Tibial nerve (tissue), 4 donors: ENCODE measurements around the gene KASH5. TPM values are rescaled to one million over a fixed set of nuclear protein-coding genes. Genes with fewer than 3 reads are reported as not detected.

ENCODE experiments used
- DNase-seq, 2 donors: peaks; one replicate each; pipeline ENCODE4 v3.0.0-alpha.2; 2019; ENCODE audit warnings: low spot score in 2 of 2
- H3K27ac ChIP-seq, 4 donors: fragments of 200-600 bp; sonication (generic) in 3 of 4; one replicate each; pipeline ENCODE4 v1.5.1; 2017 to 2019; ENCODE audit warnings: mild to moderate bottlenecking in 1 of 4
- H3K27me3 ChIP-seq, 2 donors: fragments of 200-600 bp; sonication (generic) in 1 of 2; one replicate each; pipeline versions ENCODE4 v1.5.1 to v1.6.0; 2017 to 2019
- H3K36me3 ChIP-seq, 3 donors: fragments of 200-600 bp; sonication (generic); one replicate each; pipeline ENCODE4 v1.5.1; 2018 to 2019
- H3K4me1 ChIP-seq, 4 donors: fragments of 200-600 bp; sonication (generic) in 3 of 4; one replicate each; pipeline ENCODE4 v1.5.1; 2017 to 2019
- H3K4me3 ChIP-seq, 4 donors: fragments of 200-600 bp; sonication (generic) in 3 of 4; one replicate each; pipeline ENCODE4 v1.5.1; 2017 to 2019; ENCODE audit warnings: mild to moderate bottlenecking in 1 of 4, moderate library complexity in 1 of 4
- H3K9me3 ChIP-seq, 4 donors: fragments of 200-600 bp; sonication (generic) in 3 of 4; one replicate each; pipeline ENCODE4 v1.5.1; 2017 to 2019
- CTCF ChIP-seq, 5 experiments: fragments of 200-600 bp in 3 of 5; fragments of 450-650 bp in 2 of 5; sonication (generic) in 3 of 5; IDR thresholded peaks; one replicate each; pipeline ENCODE4 v1.5.1; 2016 to 2019; ENCODE audit warnings: antibody characterized with exemption in 5 of 5, mild to moderate bottlenecking in 3 of 5, moderate library complexity in 2 of 5
- EP300 ChIP-seq, 2 donors: sonication (generic); formaldehyde crosslinking; IDR thresholded peaks; one replicate each; pipeline ENCODE4 v1.6.1; 2017; ENCODE audit warnings: antibody characterized with exemption in 2 of 2, mild to moderate bottlenecking in 1 of 2
- POLR2A ChIP-seq, 2 donors: fragments of 450-650 bp; IDR thresholded peaks; one replicate each; pipeline ENCODE4 v1.6.1; 2017; ENCODE audit warnings: antibody characterized with exemption in 2 of 2, mild to moderate bottlenecking in 2 of 2, moderate library complexity in 2 of 2
- WGBS, 2 donors: methylation state at CpG; one replicate each; pipeline ENCODE4 v1.1.5; 2018; 5-methylcytosine and 5-hydroxymethylcytosine counted together
- total RNA-seq, 4 donors: library from RNA; depleted of rRNA; stranded (reverse); fragments of >200 nt; gene quantifications; one replicate each; pipeline ENCODE4 v1.1.0, GENCODE V29; 2016

Gene KASH5
- total RNA-seq, 4 donors from 2014 or later, result not detected

DNA sequence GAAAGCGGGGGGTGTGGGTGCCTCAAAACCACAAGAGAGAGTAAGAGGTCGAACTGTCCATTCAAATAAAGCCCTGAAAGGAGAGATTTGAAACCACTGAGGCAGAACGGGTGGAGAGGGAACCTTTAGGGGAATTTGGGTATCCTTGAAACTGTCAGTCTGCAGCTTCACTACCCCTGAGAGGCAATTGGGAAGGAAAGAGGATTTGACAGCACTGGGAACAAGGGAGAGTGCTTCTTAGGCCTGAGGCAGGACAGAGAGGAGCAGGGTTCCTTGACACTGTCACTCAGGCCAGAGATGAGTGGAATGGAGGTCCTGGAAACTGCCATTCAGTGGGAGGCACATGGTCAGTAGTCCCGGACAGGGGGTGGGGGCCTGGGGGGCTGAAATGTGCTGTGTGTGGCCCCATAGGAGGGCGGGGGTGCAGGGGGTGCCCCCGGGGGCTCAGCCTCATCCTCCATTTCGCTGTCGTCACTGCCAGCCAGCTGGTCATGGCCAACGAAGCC is 42.2 kb downstream of the KASH5 start:
- H3K4me1 ChIP-seq, result peaks cover 0 to 20% (median 4%) of the 10 kb centered on the region in 4 donors
- H3K27ac ChIP-seq, result no peak overlapping the region
- no peak for DNase-seq
- peaks cover 0 to 4% (median 0%) of the 10 kb centered on the region in 3 donors for H3K36me3 ChIP-seq
- H3K4me3 ChIP-seq, result no peak overlapping the region
- WGBS, 2 donors, result 79 to 82% methylated on average over 7 to 9 of the region's 9 CpGs
- peaks cover 5 to 100% of the 10 kb centered on the region in 2 donors for H3K27me3 ChIP-seq
- H3K9me3 ChIP-seq, result no peaks in the 10 kb centered on the region
- no peak for TF ChIP-seq POLR2A (IDR thresholded peaks at IDR 0.05)

- H3K4me1 ChIP-seq, result peaks cover 0 to 20% (median 4%) of the 10 kb centered on the region in 4 donors
- H3K27ac ChIP-seq, result no peak overlapping the region
- H3K4me3 ChIP-seq, result no peak overlapping the region
- no peak for DNase-seq
- H3K36me3 ChIP-seq, result peaks cover 0 to 4% (median 0%) of the 10 kb centered on the region in 3 donors
- peaks cover 5 to 100% of the 10 kb centered on the region in 2 donors for H3K27me3 ChIP-seq
- H3K9me3 ChIP-seq, result no peaks in the 10 kb centered on the region
- 66 to 71% methylated on average over 25 to 26 of the region's 28 CpGs for WGBS, 2 donors
- no peak for TF ChIP-seq POLR2A (IDR thresholded peaks at IDR 0.05)
Measured at GRCh38 chr19:49430678-49431329, 42.8 kb downstream of the KASH5 start.

GRCh38 chr19:49431330-49431749 is 43.3 kb downstream of the KASH5 start:
- 61 to 70% methylated on average over 24 to 29 of the region's 29 CpGs for WGBS, 2 donors
- no peak for DNase-seq
- H3K4me1 ChIP-seq, result peaks cover 0 to 15% (median 4%) of the 10 kb centered on the region in 4 donors
- H3K27ac ChIP-seq, result no peak overlapping the region
- H3K4me3 ChIP-seq, result no peak overlapping the region
- H3K27me3 ChIP-seq, result peaks cover 5 to 100% of the 10 kb centered on the region in 2 donors
- H3K36me3 ChIP-seq, result peaks cover 0 to 4% (median 0%) of the 10 kb centered on the region in 3 donors
- TF ChIP-seq EP300 (IDR thresholded peaks at IDR 0.05), result no peak
- no peak for TF ChIP-seq POLR2A (IDR thresholded peaks at IDR 0.05)
- no peak for TF ChIP-seq CTCF (IDR thresholded peaks at IDR 0.05)
- H3K9me3 ChIP-seq, result no peaks in the 10 kb centered on the region

DNA sequence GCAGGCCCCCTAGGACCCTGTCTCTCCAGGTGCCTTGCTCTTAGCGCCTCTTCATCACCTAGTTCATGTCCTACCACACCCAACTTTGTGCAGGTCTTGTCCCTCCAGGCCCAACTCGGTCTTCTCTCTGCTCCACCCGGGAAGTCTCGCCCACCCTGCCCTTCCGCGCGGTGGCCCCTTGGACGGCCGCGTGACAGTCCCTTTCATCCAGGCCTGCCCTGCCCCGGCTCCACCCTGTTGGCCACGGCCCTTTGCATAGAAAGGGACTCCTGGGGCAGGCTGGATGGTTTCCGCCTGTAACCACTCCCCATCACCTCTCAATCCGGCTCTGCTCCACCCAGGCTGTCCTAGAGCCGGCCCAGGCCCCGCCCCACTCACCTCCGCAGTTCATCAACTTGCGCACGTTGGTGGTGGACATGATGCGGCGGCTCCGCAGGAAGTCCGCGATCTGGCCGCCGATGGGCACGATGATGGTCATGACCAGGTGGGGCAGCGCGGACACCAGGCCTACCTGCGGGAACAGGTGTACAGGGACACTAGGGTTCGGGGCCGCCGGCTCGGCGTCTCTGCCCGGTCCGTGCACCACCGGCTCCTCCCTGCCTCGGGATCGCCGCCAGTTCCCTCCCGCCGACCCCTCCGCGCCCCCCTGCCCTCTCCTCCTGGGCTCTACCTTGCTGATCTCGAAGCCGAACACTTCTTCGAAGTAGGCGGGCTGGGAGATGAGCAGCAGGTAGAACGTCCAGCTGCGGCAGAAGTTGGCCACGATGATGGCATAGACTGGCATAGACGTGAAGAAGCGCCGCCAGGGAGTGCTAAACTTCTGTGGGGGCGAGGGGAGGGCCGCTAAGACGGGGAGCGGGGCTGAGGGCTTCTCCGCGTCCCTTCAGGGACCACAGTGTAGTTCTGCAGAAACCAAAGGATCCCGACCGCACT is 44.4 kb downstream of the KASH5 start:
- Histone ChIP-seq H3K27me3 (peaks cover 4 to 100% of the 10 kb centered on the region in 2 donors), H3K9me3 (no peaks in the 10 kb centered on the region), H3K4me3 (no peak overlapping the region), H3K36me3 (peaks cover 0 to 4% (median 0%) of the 10 kb centered on the region in 3 donors), H3K27ac (no peak overlapping the region), H3K4me1 (peaks cover 0 to 15% (median 4%) of the 10 kb centered on the region in 4 donors)
- no peak for TF ChIP-seq EP300 (IDR thresholded peaks at IDR 0.05)
- no peak for TF ChIP-seq POLR2A (IDR thresholded peaks at IDR 0.05)
- TF ChIP-seq CTCF (IDR thresholded peaks at IDR 0.05), result no peak
- WGBS, 2 donors, result 29 to 34% methylated on average over 48 to 49 of the region's 63 CpGs
- no peak for DNase-seq

- Histone ChIP-seq H3K4me1 (peaks cover 0 to 7% (median 1%) of the 10 kb centered on the region in 4 donors), H3K27ac (no peak overlapping the region), H3K9me3 (no peaks in the 10 kb centered on the region), H3K36me3 (peaks cover 0 to 4% (median 0%) of the 10 kb centered on the region in 3 donors), H3K4me3 (no peak overlapping the region), H3K27me3 (peaks cover 0 to 100% of the 10 kb centered on the region in 2 donors)
- no peak for DNase-seq
- no peak for TF ChIP-seq CTCF (IDR thresholded peaks at IDR 0.05)
- no peak for TF ChIP-seq EP300 (IDR thresholded peaks at IDR 0.05)
- no peak for TF ChIP-seq POLR2A (IDR thresholded peaks at IDR 0.05)
- 44 to 54% methylated on average over 29 to 31 of the region's 31 CpGs for WGBS, 2 donors
Measured at GRCh38 chr19:49433240-49433901, 45.3 kb downstream of the KASH5 start.
